Amniotic stem cell (primary cell): ENCODE data around the gene DNAH10.

Experiments
- DNase-seq: peaks from one replicate; lab custom pipeline; 2025; lab: John Stamatoyannopoulos, UW

The DNAH10 gene

DNA sequence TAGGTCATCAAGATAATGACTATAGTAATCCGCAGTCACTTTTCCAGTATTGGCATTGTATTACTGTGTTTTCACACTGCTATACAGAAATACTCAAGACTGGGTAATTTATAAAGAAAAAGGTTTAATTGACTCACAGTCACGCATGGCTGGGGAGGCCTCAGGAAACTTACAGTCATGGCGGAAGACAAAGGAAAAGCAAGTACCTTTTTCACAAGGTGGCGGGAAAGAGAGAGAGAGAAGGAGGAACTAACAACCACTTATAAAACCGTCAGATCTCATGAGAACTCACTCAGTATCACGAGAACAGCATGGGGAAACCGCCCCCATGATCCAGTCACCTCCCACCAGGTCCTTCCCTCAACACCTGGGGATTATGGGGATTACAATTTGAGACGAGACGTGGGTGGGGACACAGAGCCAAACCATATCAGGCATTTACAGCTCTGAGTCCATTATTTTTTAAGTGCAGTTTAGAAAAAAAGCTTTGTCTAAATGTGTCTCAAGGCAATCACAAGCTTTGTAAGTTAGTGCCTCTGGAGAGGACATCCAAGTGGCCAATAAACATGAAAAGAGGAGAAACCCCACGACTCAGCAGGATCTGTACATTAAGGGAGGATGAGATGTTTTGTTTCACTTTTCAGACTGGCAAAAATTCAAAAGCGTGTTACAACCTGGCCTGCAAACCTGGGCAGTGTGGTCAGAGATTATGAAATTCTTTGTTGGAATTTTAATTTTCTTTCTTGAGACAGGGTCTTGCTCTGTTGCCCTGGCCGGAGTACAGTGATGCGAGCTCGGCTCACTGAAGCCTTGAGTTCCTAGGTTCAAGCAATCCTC, 82.0 kb downstream of the DNAH10 start:
- DNase-seq: no peak

DNA sequence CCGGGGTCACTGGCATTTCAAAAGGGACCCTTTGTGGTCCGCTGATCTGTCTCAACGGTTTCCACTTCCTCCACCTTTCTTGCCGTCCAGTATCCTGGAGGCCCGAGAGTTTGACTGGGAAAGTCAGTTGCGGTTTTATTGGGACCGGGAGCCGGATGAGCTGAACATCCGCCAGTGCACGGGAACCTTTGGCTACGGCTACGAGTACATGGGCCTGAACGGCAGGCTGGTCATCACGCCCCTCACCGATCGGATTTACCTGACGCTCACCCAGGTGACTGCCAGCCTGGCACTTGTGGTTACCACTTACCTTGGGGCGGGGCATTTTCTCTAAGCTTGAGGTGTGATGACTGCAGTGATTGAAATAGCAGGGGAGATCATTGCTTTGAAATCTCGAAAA, 83.8 kb downstream of the DNAH10 start:
- DNase-seq: no peak

DNA sequence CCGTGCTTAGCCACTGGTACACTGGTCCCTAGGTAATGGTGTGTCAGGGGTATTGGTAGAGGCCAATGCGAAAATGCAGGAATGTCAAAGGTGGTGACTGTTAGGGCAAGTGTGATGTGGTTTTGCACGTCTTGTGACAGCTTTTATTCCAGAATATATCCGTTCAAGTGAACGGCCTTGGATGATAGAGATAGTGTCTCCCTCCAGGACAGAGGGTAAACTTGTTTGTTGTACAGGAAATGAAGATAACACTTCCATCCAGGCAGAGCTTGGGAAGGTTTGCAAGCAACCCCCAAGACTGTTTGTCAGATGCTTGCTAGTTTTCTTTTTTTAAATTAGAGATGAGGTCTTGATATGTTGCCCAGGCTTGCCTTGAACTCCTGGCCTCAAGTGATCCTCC, 84.2 kb downstream of the DNAH10 start:
- DNase-seq: no peak

DNA sequence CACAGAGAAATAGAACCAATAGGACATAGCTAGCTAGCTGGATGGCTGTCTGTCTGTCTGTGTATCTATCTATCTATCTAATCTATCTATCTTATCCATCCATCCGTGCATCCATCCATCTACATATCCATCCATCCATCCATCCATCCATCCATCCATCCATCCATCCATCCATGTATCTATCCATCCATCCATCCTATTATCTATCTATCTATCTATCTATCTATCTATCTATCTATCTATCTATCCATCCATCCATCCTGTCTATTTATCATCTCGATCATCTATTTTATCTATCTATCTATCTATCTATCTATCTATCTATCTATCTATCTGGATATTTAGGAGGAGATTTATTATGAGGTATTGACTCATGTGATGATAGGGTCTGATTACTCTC, 84.9 kb downstream of the DNAH10 start:
- no peak for DNase-seq

DNA sequence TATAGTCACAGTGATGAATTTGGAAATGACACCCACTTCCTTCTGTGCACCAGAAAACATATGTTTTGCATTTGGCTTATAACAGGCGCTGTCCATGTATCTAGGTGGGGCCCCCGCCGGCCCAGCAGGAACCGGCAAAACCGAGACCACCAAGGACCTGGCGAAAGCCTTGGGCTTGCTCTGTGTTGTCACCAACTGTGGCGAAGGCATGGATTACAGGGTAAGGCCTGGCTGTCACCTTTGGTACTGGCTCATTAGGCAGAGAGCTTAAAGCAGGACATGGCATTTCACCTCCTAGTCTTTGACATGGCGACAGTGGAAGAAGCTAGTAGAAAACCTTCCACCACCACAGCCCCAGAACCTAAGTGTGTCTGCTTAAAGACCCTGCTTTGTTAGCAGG, 85.8 kb downstream of the DNAH10 start:
- no peak for DNase-seq

DNA sequence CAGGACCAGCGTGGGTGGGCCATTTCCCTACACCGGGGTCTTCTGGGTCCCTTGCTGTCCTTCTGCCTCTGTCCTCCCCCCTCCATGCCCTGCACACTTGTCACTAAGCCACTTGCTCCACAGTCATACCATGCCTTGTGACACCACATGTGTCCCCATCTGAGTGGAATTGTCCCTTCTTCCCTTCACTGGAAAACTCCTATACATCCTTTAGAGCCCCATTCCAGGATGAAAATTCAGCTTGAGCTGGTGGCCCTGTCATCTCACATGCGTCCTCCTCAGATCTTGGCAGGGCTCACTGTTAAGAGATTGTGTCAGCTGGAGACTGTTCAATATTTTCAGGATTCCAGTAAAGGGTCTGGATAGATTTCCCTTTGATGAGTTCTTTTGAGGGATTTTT, 87.4 kb downstream of the DNAH10 start:
- DNase-seq: no peak

DNA sequence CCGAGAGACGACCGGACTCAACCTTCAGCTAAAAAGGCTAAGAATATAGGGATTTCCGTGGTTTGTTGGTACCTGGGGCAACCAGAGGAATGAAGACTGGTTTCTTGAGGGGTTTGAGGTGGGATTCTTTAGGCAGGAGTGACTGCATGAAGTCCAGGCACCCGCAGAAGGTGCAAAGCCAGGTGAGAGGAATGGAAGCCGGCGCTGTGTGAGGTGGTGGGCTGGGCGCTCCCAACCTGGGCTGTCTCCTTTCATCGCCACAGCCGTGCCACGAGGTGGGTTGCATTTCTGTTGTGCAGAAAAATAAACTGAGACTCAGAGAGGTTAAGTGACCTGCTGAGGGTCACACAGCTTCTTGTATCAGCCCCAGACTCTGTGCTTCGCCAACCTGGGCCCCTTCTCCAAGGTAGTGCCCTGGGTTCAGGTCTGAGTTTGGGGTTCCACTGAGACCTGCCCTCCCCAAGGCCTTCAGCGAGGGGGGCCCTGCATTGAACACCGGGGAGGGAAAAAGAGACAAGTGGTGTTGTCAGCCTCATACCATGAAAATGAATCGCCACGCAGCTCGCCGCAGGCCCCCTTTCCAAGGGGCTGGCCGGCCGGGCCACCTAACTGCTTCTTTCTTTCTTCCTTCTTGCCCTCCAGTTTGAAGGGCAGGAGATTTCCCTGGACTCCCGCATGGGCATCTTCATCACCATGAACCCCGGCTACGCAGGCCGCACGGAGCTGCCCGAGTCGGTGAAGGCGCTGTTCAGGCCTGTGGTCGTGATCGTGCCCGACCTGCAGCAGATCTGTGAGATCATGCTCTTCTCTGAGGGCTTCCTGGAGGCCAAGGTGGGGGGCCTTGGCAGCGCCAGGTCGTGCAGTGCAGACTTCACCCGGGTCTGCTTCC, 88.4 kb downstream of the DNAH10 start:
- no peak for DNase-seq

DNA sequence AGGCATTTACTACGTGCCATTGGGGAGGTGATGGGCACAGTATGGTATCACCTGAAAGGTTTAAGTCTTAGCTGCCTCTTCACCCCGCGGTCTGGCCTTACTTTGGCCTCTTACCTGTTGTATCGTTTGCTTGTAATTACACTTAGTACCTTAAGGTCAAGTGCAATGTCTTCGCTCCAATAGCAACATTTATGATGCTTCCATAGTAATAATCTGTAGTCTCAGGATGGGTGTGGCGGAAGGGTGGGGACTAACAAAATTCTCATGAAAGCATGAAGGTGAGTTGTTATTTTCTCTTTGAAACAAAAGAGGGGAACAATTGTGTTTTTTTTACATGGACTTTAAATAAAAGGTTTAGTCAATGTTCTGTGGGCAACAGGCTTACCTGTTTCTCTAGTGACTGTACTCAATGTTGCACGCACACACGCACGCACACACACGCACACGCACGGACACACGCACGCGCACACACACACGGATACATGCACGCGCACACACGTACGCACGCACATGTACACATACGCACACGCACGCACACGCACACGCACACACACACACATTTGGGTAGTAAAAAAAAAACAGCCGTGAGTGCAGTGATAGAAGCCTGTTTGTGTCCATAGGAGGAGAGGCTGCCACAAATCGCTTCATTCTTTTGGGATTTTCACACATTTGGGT, 91.4 kb downstream of the DNAH10 start:
- no peak for DNase-seq

DNA sequence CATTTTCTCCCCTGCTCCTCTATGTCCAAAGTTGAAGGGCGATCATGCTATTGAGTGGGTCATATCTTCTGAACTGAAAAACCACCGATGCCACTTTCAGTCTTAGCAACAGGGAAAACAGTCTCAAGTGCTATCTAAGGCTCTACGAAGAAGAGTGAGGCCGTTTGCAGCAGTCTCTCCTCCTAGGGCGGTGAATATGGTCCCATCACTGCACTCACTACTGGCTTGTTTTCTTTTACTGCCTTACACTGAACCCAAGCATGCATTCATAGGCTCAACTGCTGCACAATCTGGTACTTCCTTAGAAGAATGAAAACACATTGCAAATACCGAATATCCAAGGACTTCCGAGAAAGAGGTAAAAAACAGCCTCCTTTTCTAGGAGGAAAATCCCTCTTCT, 92.1 kb downstream of the DNAH10 start:
- DNase-seq: no peak

DNA sequence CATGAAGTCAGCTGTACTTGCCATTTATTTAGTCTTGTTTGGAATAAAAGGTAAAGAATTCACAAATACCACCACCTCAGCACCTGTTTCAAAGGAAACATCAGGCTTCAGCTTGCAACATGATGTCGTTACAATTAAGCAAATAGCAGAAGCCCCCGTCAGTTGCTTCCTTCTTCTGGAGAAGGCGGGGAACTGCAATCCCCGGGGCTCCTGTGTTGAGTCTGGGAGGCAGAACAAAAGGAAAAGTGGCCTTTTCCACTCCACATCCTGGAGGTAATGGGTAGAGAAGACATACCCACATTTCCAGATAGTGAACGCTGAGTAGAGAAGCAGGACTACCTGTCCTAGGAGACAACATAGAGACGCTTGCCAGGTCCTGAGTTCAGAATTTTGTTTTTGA, 92.8 kb downstream of the DNAH10 start:
- no peak for DNase-seq

DNA sequence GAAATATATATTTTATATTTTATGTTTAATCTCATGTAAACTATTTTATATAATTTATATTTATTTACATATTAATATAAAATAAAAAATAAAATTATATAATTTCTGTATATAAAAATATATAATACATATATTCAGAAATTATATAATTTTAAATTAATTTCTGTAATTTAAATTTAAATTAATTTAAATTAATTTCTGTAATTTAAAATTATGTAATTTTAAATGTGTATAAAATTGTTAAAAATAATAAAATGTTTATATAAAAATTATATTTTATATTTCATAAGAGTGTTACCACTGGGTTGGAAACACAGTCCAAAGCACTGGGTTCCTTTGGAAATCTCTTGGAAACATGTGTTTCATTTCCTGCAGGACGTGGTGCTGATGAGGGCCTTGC, 94.6 kb downstream of the DNAH10 start:
- no peak for DNase-seq

DNA sequence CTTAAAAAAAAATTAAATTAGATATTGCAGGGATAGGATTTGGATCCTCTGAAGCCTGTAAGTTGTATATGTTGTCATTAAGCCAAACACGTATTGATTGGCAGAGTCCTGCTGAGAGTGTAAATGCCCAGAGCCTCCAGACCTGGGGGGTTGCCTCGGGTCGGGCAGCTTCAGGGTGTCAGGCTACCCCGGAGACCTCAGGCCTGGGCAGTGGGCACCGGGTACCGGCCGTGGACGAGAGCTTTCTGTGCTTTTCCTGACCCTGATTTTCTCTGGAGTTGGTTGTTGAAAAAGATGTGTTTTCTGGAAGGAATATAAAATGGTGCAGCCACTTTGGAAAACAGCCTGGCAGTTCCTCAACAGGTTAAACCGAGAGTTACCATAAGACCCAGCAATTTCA, 96.1 kb downstream of the DNAH10 start:
- DNase-seq: no peak

DNA sequence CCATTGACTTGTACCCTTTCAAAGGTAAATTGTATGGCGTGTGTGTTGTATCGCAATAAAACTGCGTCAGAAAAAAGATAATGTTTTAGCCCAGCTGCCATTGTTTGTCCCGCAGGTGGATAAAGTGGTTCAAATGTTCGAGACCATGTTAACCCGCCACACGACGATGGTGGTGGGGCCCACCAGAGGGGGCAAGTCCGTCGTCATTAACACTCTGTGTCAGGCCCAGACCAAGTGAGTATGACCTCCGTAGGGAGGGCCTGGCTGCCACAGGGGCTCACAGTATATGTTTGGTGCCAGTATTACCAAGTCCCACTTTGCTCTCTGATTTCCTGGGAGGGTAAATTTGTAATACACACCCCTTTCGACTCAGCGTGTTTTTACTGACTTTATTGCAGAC, 96.9 kb downstream of the DNAH10 start:
- DNase-seq: no peak

DNA sequence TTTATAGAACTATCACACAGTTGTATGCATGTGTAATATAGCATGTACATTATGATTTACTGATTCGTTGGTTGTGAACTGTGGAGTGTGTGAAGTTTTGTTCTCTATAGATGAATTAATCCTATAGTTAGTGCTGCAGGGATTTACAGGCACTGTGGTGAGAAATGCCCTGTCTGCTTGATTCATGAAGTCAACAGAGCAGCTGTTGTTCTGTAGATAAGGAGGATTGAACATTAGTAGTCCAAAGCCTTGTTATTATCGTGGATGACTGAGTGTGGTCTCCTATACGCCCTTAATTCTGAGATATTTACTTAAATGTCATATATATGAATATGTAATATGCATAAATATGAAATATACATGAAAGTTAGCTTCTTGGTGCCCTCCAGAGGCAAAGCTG, 98.3 kb downstream of the DNAH10 start:
- DNase-seq: no peak

DNA sequence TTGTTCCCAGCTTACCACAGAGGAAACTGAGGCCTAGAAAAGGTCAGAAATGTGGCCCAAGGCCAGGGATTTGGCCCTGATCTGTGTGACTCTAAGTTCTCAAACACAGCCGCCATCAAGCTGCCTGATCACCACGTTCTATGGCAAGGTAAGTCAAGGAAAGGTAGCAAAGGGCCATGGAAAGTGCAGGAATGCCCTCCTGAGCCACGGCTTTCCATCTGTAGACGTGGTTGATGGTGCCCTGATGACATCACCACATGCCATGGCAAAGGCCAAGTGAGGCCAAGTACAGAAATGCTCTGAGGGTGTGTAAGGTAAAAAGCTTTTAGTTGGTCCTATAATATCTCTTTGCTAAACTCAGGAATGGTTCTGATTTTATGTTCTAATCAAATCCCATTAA, 99.3 kb downstream of the DNAH10 start:
- DNase-seq: no peak

DNA sequence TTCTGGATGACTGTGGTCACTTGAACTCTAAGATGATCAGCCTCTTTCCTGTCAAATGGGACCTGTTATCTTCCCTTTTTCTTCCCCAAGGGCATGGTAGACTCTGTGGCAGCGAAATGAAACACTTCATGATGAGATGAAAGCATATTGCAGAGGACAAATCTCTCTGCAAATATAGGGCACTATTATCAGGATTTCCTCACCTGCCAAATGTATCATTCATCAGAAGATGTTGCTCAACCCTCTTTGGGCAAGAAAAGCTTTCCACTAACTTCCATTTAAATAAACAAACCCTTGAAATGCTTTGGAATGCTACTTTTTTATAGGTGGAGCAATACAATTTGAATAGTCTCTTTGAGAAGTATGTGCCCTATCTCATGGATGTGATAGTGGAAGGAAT, 105.0 kb downstream of the DNAH10 start:
- DNase-seq: no peak

DNA sequence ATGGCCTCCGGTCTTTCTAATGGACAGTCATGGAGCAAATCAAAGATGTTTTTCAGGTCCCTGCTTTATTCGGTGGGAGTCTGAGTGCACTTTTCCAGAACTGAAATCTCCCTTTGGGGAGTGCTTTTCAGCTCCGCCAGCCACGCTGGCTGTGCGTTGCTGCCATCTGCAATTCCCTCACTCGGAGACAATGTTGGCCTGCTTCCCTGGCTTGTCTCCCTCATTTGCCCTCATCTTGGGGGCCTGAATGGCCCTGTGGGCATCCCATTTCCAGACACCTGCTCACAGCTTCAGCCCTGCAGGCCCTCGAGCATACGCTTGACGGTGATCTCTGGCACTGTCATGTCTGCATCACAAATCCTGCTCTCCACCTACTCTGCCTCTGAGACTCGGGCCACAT, 106.7 kb downstream of the DNAH10 start:
- no peak for DNase-seq

DNA sequence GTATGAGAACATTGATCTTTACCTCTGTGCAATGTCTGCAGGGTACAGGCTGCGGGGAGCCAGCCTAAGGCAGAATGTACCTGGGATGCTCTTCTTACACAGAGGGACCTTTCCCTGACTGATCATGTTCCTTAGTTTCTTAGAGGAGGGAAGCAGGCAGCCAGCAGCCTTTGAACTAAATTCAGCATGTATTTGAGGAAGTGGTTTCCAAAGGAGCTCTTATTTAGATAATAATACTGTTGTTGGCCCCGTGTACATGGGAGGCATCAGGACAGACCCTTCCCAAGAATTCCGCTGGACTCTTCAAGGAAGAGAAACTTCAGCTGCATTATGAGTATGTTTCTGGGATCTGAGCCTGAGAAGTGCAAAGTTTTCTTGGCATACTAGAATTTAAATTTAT, 111.7 kb downstream of the DNAH10 start:
- no peak for DNase-seq

DNA sequence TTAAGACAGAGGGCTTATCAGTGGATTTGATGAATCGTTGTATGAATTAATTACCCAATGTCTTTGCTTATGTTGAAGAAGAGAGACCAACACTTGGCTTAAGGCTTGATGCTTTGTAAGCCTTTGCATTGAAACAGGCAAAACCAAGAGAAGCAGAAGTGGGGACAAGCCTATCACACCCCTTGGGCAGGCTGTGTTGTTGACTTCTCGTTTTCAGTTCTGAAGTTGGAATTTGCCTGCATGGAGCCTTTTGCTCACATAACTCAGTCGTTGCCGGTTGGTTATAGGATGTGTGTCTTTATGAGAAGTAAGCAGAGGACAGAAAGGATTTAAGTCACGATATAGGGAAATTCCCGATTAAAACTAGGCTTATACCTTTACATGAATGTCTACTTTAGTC, 115.9 kb downstream of the DNAH10 start:
- DNase-seq: no peak

DNA sequence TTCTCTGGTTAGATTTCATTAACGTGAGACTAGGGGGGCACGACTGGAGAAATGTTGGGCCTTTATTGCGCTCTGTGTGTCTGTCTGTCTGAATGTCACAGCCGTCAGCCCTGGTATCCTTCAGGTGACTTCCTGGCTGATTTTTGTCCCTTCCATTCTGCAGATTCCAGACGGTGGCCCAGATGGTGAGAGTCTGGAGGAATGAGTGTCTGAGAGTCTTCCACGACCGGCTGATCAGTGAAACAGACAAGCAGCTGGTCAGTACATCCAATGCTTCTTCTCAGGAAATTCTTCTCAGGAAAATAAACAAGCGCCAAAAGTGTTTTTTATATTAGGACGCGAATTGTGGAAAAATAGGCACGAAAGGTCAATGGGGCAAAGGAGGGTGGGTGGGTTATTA, 117.0 kb downstream of the DNAH10 start:
- no peak for DNase-seq

DNA sequence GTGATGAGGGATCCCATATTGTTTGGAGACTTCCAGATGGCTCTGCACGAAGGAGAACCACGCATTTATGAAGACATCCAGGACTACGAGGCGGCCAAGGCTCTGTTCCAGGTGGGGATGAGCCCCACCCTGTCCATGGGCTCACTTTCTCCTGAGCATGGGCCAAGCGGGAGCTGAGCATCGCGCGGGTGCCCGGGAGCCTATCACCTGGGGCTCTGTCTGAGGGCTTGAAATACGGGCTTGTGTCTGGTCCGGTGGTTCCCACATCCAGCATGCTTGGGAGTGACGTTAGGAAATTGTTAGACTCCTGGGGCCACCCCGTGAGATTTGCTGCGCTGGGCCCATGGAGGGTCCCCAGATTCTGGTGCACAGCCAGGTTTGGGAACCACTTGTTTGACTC, 117.6 kb downstream of the DNAH10 start:
- DNase-seq: no peak

DNA sequence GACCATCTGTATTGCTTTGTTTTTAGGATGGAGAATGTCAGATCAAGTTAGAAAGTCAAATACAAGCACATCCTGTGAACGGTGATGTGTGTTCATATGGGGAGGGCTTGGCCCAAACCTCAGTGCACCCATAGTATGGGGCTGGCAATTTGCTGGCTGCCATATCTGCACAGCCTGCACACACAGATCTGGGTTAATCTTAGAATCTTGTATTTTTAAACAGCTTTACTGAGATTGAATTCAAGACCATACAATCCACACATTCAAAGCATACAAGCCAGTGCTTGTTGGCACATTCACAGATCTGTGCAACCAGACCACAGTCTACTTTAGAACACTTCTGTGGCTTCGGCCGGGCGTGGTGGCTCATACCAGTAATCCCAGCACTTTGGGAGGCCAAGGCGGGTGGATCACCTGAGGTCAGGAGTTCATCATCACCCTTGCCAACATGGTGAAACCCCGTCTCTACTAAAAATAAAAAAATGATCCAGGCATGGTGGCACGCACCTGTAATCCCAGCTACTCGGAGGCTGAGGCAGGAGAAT, 120.1 kb downstream of the DNAH10 start:
- DNase-seq: no peak

DNA sequence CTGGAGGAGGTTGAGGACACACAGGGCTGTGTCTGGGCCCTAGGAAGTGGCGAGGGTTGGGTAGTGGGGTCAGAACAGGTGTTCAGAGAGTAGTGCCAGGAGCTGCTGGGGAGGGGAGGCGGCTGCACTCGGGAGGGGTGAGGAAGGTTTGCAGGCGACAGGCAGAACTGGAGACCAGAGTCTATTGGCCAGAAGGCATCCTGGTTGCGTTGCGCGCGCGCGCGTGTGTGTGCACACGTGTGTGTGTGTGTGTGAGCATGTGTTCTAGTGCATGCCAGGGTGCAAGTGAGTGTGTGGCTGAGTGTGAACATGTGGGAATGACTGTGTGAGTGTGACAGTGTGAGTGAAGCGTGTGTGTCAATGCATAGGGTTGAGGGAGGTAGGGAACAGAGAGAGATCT, 124.2 kb downstream of the DNAH10 start:
- no peak for DNase-seq
